Activated T-helper 9 cell treated with anti-CD3 and anti-CD28 coated beads, Interleukin-2, amount 50 U/mL, for 16 hours (primary cell): ENCODE measurements around the gene VPS26C.
"Not testable (repeated sequence)": the region's sequence is repeated elsewhere in the genome, so short reads cannot be mapped to it uniquely, and the experiment has no call there.

ENCODE experiments used
- DNase-seq: peaks from one replicate; pipeline ENCODE4 v3.0.0-alpha.2; 2020; ENCODE audit warnings: low read depth

The VPS26C gene

GRCh38 chr21:37230632-37231248, 36.4 kb downstream of the VPS26C start:
- DNase-seq = no peak

- DNase-seq = no peak
Observed at GRCh38 chr21:37228003-37228400, 39.1 kb downstream of the VPS26C start.

DNA sequence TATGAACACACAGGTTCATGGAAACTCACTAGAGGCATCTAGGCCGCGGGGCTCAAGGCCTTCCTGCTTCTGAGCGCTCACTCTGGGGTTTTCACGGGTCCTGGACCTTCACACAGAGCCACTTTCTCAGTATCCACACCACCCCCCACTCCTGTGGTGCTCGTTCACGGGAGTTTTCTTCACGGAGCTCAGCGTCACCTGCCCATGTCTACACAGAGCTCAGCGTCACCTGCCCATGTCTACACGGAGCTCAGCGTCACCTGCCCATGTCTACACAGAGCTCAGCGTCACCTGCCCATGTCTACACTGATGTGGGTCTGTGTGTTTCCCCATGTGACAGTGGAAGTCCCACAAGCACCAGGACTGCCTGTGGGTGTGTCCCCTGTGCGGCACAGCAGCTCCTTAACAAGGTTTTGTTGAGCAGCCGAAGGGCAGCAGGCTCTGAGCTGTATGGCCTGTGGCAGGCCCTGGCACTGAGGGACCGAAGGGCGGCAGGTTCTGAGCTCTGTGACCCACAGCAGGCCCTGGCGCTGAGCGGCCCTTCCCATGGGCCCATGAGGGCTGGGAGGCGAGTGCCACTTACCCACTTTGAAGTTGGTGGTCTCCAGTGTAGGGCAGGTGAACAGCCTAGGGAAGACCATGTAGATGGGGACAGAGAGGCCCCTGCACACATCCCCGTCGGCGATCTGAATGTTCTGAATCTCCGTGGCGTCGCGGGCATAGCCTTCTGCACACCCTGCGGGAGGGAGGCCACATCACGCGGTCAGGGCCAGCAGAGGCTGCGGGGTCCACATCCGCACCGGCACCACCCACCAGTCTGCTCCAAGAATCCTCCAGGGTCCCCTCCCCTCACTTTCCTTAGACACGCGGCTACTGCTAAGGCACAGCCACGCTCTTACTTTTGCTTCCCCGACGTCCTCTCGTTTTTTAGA, 39.8 kb downstream of the VPS26C start:
- no peak for DNase-seq

DNA sequence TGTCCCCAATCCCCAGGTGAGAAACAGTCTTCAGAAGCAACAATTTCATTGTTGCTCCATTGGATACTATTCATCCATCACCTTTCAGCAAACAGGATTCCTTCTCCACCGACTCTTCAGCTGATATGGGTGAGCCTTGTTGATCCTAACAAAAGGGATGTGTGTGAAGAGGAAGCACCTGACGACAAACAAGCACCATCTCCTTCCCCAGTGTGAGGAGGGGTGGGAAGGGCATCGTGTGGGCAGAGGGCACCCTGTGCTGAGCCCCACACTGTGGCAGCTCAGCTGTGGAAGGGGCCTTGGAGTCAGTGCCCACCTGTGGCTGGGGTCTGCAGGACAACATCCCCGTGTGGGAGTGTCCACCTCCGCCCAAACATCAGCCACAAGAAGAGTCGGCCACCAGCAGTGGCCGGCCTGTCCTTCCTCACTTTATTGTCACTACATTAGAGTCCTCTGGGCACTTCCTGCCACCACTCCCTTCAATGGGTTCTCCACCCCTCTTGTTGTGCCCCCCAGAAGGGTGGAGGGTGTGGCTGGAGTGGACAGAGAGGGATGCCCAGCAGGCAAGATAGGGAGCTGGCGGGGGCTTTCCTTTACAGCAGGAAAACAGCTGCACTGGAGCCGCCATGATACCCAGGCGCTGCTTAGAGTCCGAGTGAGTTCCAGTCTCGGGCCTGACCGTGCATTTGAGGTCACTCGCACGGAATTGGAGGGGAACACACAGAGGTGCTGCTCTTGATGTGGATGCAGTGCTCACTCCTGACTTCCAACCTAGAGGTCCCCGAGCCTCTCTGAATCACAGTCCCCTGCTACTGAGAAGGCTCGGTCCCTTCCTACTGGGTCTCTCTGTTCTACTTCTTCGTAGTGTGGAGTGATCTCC, 40.9 kb downstream of the VPS26C start:
- no peak for DNase-seq

- peak; percentile 12 for DNase-seq
Observed at GRCh38 chr21:37224861-37225839, 42.0 kb downstream of the VPS26C start.

DNA sequence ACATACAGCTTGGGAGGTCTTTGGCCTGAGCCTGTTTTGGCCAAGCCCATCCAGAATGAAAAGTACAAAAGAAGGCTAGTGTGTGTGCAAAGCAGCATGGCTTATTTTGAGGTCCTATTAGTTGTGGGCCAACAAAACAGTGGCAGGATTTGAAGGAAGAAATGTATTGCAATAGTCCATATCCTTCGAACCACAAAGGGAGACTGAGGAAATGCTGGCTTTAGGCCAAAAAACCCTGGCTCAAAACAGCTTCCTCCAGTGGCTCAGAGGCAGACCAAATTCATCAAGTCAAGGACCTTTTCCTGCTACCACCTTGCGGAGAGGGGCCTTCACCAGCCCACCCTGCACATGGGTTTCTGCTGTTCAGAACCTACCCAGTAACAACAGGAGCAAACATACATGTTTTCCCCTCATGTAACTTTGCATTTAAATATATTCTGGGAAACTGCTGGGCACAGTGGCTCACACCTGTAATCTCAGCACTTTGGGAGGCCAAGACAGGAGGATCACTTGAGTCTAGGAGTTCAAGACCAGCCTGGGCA, 43.3 kb downstream of the VPS26C start:
- no peak for DNase-seq

- not testable (repeated sequence) for DNase-seq
Observed at GRCh38 chr21:37222248-37222647, 44.9 kb downstream of the VPS26C start.

- DNase-seq = peak; percentile 92
Observed at GRCh38 chr21:37220981-37221664, 46.0 kb downstream of the VPS26C start.

DNA sequence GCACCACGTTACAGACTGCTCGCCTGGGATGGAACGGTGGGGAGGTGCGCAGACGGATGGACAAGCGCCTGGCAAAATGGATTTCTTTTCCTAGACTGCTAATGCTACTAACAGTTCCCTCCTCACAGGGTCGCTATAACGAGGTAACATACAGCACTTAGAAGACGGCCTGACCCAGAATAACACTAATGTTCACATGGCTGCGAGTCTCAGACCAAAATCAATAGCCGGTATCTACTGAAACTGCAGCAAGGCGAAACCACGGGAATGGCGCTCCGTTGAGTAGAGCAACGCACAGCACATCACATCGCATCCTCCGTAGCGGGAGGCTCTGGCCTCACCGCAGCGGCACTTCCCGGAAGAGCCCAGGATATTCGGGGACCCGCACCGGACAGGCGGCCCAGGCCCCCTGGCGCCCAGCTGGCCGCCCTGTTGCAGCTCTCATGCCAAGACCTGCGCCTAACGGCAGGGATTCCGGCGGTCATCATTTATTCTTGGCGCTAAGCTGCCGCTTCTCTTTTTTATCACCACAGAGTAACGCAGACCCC, 46.6 kb downstream of the VPS26C start:
- DNase-seq = no peak

DNA sequence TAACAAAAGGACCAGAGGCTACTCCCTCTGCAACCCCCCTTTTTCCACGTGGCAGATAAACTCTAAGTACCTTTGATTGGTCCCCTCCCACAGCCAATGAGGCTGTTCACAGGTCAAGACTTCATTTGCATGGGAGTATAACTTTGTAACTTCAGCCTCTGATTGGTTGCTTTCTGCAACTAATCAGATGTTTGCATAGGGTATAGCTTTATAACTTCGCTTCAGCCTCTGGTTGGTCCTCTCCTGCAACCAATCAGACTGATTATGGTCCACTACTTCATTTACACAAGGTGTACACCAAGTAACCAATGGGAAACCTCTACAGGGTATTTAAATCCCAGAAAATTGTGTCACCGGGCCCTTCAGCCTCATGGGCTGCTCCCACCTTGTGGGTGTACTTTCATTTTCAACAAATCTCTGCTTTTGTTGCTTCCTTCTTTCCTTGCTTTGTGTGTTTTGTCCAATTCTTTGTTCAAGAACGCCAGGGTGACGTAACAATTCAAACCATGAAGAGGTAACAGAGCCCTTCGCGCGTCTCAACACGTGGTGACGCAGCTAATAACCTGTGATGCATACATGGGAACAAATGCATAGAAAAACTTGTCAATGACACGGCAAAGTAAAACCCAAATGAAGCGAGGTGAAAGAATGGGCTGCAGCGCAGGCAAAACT, 47.2 kb downstream of the VPS26C start:
- DNase-seq = no peak

DNA sequence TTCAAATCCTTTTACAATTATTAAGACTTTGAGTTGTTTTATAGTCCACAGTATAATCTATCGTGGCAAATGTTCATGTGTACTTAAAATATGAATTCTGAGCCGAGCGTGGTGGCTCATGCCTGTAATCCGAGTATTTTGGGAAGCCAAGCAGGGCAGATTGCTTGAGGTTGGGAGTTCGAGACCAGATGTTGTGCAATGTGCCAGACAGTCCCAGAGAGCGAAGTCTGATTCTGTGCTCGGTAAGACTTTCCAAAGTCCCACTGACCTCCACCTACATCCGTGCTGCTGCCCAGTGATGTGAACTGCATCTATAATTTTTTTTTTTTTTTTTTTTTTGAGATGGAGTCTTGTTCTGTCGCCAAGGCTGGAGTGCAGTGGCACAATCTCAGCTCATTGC, 52.2 kb downstream of the VPS26C start:
- DNase-seq = no peak

- DNase-seq = no peak
Observed at GRCh38 chr21:37210799-37211198, 56.3 kb downstream of the VPS26C start.

DNA sequence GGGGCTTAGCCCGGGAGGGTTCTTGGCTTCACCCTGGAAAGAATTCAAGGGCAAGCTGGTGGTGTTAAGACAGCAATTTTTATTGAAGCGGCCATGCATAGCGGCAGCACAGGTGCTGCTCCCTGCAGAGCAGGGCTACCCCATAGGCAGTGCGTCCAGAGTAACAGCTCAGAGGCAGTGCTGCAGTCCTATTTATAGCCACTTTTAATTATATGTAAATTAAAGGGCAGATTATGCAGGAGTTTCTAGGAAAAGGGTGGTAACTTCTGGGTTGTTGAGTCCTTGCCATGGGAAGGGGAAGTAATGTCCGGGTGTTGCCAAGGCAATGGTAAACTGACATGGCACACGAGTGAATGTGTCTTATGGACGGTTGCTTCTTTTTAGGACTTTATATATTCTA, 57.0 kb downstream of the VPS26C start:
- no peak for DNase-seq

DNA sequence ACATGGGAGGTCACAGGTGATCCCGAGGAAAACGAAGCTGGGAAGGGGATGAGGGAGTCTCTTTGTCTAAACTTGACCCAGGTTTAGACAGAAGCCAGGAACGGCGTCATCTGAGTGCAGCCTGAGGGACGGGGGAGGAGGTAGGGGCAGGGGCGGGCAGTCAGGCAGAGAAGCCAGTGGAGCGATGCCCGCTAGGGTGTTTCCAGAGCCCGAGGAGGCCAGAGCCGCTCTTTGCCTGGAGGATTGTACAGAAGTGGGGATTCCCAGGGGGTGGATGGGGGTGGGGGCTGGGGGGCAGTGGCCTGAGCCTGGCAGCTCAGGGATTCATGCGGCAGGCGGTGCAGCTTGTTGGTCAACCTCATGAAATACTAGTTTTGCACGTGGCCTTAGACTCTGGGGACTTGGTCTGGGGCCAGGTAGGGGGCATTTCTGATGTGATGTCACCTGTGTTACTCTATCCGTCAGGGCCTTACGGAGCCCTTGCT, 58.4 kb downstream of the VPS26C start:
- no peak for DNase-seq

DNA sequence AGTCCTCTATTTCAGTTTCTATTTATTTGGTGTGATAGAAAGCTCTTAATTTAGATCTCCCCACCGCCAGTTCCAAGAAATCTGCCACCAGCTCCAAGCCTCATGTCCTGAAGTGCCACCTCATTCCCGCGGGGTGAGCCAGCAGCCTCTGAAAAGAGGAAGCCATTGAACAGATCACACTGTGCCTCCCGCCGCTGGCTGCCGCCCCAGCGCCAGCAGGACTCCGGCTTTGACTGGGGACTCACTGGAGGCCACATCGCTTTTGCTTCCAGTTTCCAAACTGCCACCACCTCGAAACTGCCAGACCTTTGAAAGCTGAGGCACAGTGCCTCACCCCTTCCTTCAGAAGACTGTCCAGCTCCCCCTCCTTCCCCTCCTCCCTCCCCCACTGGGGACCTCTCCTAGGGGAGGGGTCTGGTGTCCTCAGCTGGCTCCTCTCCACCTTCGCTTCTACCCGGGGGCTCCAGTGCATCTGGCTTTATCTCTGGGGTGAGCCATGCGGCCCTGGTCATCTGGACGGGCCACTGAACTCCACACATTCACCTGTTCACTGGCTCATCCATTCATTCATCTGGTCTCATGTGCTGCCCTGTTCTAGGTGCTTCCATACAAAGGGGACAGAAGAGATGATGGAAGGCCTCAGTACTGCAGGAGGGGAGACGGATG, 58.9 kb downstream of the VPS26C start:
- no peak for DNase-seq

GRCh38 chr21:37207441-37208009, 59.6 kb downstream of the VPS26C start:
- no peak for DNase-seq

DNA sequence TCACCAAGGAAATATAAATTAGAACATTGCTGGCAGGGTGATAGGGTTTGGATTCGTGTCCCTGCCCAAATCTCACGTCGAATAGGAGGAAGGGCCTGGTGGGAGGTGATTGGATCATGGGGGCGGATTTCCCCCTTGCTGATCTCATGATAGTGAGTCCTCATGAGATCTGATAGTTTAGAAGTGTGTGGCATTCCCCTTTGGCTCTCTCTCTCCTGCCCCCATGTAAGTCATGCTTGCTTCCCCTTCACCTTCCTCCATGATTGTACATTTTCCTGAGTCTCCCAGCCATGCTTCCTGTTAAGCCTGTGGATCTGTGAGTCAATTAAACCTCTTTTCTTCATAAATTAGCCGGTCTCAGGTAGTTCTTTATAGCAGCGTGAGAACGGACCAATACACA, 60.6 kb downstream of the VPS26C start:
- DNase-seq = no peak

GRCh38 chr21:37204580-37204979, 62.6 kb downstream of the VPS26C start:
- DNase-seq = no peak
